Kidney (tissue), 14 donors: Measurements from ENCODE around the gene CAMK2A. TPM values are rescaled to one million over a fixed set of nuclear protein-coding genes. Genes with fewer than 3 reads are reported as not detected.

Source experiments
- DNase-seq, 5 donors: peaks; one replicate each; pipeline ENCODE4 v3.0.0-alpha.2; 2013 to 2020
- FAIRE-seq: peaks from 2 replicates; lab custom pipeline; 2012; peaks lifted over from hg19 to GRCh38; lab: Jason Lieb, UNC
- H3K27ac ChIP-seq, 2 donors: one replicate each; pipeline ENCODE4 v1.7.0; 2013; ENCODE audit warnings: low read depth in 2 of 2, low read length in 2 of 2, inconsistent platforms in 1 of 2
- H3K27me3 ChIP-seq: one replicate; pipeline ENCODE4 v1.7.1; 2013; ENCODE audit warnings: low read length, inconsistent platforms; ENCODE audit not compliant: control insufficient read depth, insufficient read depth
- H3K36me3 ChIP-seq, 3 donors: one replicate each; pipeline versions ENCODE4 v1.7.0 to v1.7.1; 2013; ENCODE audit warnings: low read length in 3 of 3, control low read depth in 1 of 3, inconsistent platforms in 1 of 3; ENCODE audit not compliant: insufficient read depth in 3 of 3, control insufficient read depth in 2 of 3
- H3K4me1 ChIP-seq, 3 donors: one replicate each; pipeline versions ENCODE4 v1.7.0 to v1.7.1; 2013; ENCODE audit warnings: low read length in 3 of 3, inconsistent platforms in 1 of 3, low read depth in 1 of 3; ENCODE audit not compliant: control insufficient read depth in 2 of 3, insufficient read depth in 2 of 3
- H3K4me3 ChIP-seq, 3 donors: one replicate each; pipeline versions ENCODE4 v1.7.0 to v1.8.1; 2013; ENCODE audit warnings: low read length in 3 of 3, control low read depth in 1 of 3, inconsistent platforms in 1 of 3
- H3K9ac ChIP-seq, 3 donors: one replicate each; pipeline versions ENCODE4 v1.7.0 to v1.7.1; 2013; ENCODE audit warnings: low read length in 3 of 3, control low read depth in 1 of 3, inconsistent platforms in 1 of 3
- H3K9me3 ChIP-seq, 3 donors: one replicate each; pipeline versions ENCODE4 v1.7.0 to v1.7.1; 2013; ENCODE audit warnings: low read length in 3 of 3, control low read depth in 1 of 3, inconsistent platforms in 1 of 3; ENCODE audit not compliant: control insufficient read depth in 2 of 3, insufficient read depth in 1 of 3
- CTCF ChIP-seq: IDR thresholded peaks from 3 replicates; pipeline ENCODE4 v1.5.1; 2012; ENCODE audit warnings: mild to moderate bottlenecking, moderate library complexity, borderline replicate concordance; ENCODE audit not compliant: insufficient read depth; ENCODE audit errors: extremely low read depth
- intact Hi-C: fragments of 100-400 bp; cut with DNase I; formaldehyde crosslinking; loops from one replicate; pipeline ENCODE4 v1.11.1; 2022
- polyA plus RNA-seq: library from polyadenylated mRNA; stranded (reverse); fragments of 350-450 nt; fragmentation: Illumina TruSeq; extraction: RNeasy Lipid Tissue Mini Kit (QIAGEN cat#74804); gene quantifications from one replicate; pipeline ENCODE4 v1.2.3, GENCODE V29; 2014; ENCODE audit warnings: low read depth, low replicate concordance; ENCODE audit not compliant: insufficient read depth
- total RNA-seq: library from RNA; stranded (reverse); fragmentation: NEBNext Ultra II Directional; extraction: Animal tissue kit (Norgen Biotek cat#: 25700); gene quantifications from one replicate; pipeline ENCODE4 v1.2.1, GENCODE V29; 2021
- donor health status: control.
- donor health status: control.
- donor health status: control.
- donor health status: control.
- donor health status: control.
- donor health status: DM: yes; HTN: yes; CAD: no.
- donor health status: Normal renal cell carcinoma (clear cell type).

The CAMK2A gene
- total and polyA plus RNA-seq, 2 donors from 2014 or later = 0.28 to 0.90 TPM

GRCh38 chr5:150321784-150322183, 32.2 kb upstream of the CAMK2A start:
- TF ChIP-seq CTCF = no peak
- Histone ChIP-seq H3K27me3 (no peaks in the 10 kb centered on the region), H3K9me3 (no peaks in the 10 kb centered on the region), H3K4me1 (peaks cover 0 to 5% (median 5%) of the 10 kb centered on the region in 3 donors), H3K36me3 (no peaks in the 10 kb centered on the region), H3K9ac (no peak overlapping the region), H3K27ac (no peak overlapping the region), H3K4me3 (no peak overlapping the region)
- no peak for DNase-seq
- intact Hi-C loops = no loop called here
- FAIRE-seq = no peak

- H3K27me3 ChIP-seq = no peaks in the 10 kb centered on the region
- H3K4me3 ChIP-seq = no peak overlapping the region
- no peak overlapping the region for H3K27ac ChIP-seq
- H3K9me3 ChIP-seq = no peaks in the 10 kb centered on the region
- intact Hi-C loops = no loop called here
- TF ChIP-seq CTCF = no peak
- H3K9ac ChIP-seq = no peak overlapping the region
- FAIRE-seq = no peak
- H3K4me1 ChIP-seq = peaks cover 0 to 5% (median 5%) of the 10 kb centered on the region in 3 donors
- no peak for DNase-seq
- no peaks in the 10 kb centered on the region for H3K36me3 ChIP-seq
These were observed 31.6 kb upstream of the CAMK2A start for GRCh38 chr5:150321211-150321610.

GRCh38 chr5:150320044-150320613, 30.6 kb upstream of the CAMK2A start:
- DNase-seq (peak in 4 of 5 donors; percentile 24 to 82 (median 64)), FAIRE-seq (no peak)
- Histone ChIP-seq H3K4me1 (peaks cover 0 to 5% (median 5%) of the 10 kb centered on the region in 3 donors), H3K9ac (no peak overlapping the region), H3K27me3 (no peaks in the 10 kb centered on the region), H3K9me3 (no peaks in the 10 kb centered on the region), H3K36me3 (no peaks in the 10 kb centered on the region), H3K27ac (peak overlapping the region; percentile 36 to 51), H3K4me3 (no peak overlapping the region)
- no peak for TF ChIP-seq CTCF
- intact Hi-C loops = no loop called here

- Histone ChIP-seq H3K4me1 (peaks cover 0 to 5% (median 5%) of the 10 kb centered on the region in 3 donors), H3K36me3 (no peaks in the 10 kb centered on the region), H3K4me3 (no peak overlapping the region), H3K27me3 (no peaks in the 10 kb centered on the region), H3K9ac (no peak overlapping the region), H3K27ac (no peak overlapping the region), H3K9me3 (no peaks in the 10 kb centered on the region)
- intact Hi-C loops = no loop called here
- FAIRE-seq (no peak), DNase-seq (no peak)
- TF ChIP-seq CTCF = no peak
These were observed 29.9 kb upstream of the CAMK2A start for GRCh38 chr5:150319484-150319790.
